ENCODE measurements around the gene IL22RA2. TPM values are rescaled to one million over a fixed set of nuclear protein-coding genes. Genes with fewer than 3 reads are reported as not detected.
A peak's percentile ranks its signal among the peaks of the same experiment; 100 is the strongest.

The IL22RA2 gene
- total RNA-seq, 1 experiment from 2014 or later = not detected

- Mint-ChIP-seq H3K27ac (ENCODE audit: unreplicated experiment) (no peak overlapping the region), H3K36me3 (ENCODE audit: insufficient read depth, unreplicated experiment) (no peaks in the 10 kb centered on the region), H3K27me3 (ENCODE audit: insufficient read depth, unreplicated experiment) (no peaks in the 10 kb centered on the region), H3K4me1 (ENCODE audit: low read depth, unreplicated experiment) (peaks cover 13% of the 10 kb centered on the region), H3K4me3 (ENCODE audit: unreplicated experiment) (no peak overlapping the region), H3K9me3 (ENCODE audit: unreplicated experiment) (peaks cover 9% of the 10 kb centered on the region)
- H3K4me3 ChIP-seq (ENCODE audit: low read depth, low read length) = no peak overlapping the region
- CTCF ChIA-PET = no interaction called here
- TF ChIP-seq CTCF (IDR thresholded peaks at IDR 0.05; ENCODE audit: insufficient read depth in 1 of 2, low read depth in 1 of 2, low read length in 1 of 2, severe bottlenecking in 1 of 2, unreplicated experiment in 1 of 2) = no peak
- H3K36me3 ChIP-seq (ENCODE audit: control insufficient read depth, insufficient read depth, low read length) = no peaks in the 10 kb centered on the region
- no peaks in the 10 kb centered on the region for H3K27me3 ChIP-seq (replicated peaks; ENCODE audit: control insufficient read depth, insufficient read depth, low read length)
- POLR2A ChIA-PET = no interaction called here
- intact Hi-C loops (cut with micrococcal nuclease; ENCODE audit: unreplicated experiment) = no loop called here
- DNase-seq = peak in 1 of 2 experiments; percentile 33
- peaks cover 3% of the 10 kb centered on the region; the same call in 1 of the 2 replicates for H3K9me3 ChIP-seq
- no TSS peak for BruUV-seq (replicated peaks)
- no peaks in the 10 kb centered on the region for H3K4me1 ChIP-seq
Measured at GRCh38 chr6:137148306-137149034, 25.0 kb downstream of the IL22RA2 start.

GRCh38 chr6:137147195-137147594, 26.2 kb downstream of the IL22RA2 start:
- Histone ChIP-seq H3K9me3 (peaks cover 3% of the 10 kb centered on the region; the same call in 1 of the 2 replicates), H3K36me3 (ENCODE audit: control insufficient read depth, insufficient read depth, low read length) (no peaks in the 10 kb centered on the region), H3K4me1 (no peaks in the 10 kb centered on the region), H3K27me3 (replicated peaks; ENCODE audit: control insufficient read depth, insufficient read depth, low read length) (no peaks in the 10 kb centered on the region), H3K4me3 (ENCODE audit: low read depth, low read length) (no peak overlapping the region)
- Mint-ChIP-seq H3K9me3 (ENCODE audit: unreplicated experiment) (no peaks in the 10 kb centered on the region), H3K27me3 (ENCODE audit: insufficient read depth, unreplicated experiment) (no peaks in the 10 kb centered on the region), H3K4me3 (ENCODE audit: unreplicated experiment) (no peak overlapping the region), H3K36me3 (ENCODE audit: insufficient read depth, unreplicated experiment) (no peaks in the 10 kb centered on the region), H3K27ac (ENCODE audit: unreplicated experiment) (no peak overlapping the region), H3K4me1 (ENCODE audit: low read depth, unreplicated experiment) (peaks cover 13% of the 10 kb centered on the region)
- no TSS peak for BruUV-seq (replicated peaks)
- no peak for TF ChIP-seq CTCF (IDR thresholded peaks at IDR 0.05; ENCODE audit: insufficient read depth in 1 of 2, low read depth in 1 of 2, low read length in 1 of 2, severe bottlenecking in 1 of 2, unreplicated experiment in 1 of 2)
- no peak for DNase-seq
- intact Hi-C loops (cut with micrococcal nuclease; ENCODE audit: unreplicated experiment) = no loop called here
- ChIA-PET POLR2A (no interaction called here), CTCF (no interaction called here)

GRCh38 chr6:137146206-137146605, 27.2 kb downstream of the IL22RA2 start:
- no peak overlapping the region for H3K27ac Mint-ChIP-seq (ENCODE audit: unreplicated experiment)
- POLR2A ChIA-PET = no interaction called here
- Histone ChIP-seq H3K36me3 (ENCODE audit: control insufficient read depth, insufficient read depth, low read length) (no peaks in the 10 kb centered on the region), H3K4me3 (ENCODE audit: low read depth, low read length) (no peak overlapping the region), H3K9me3 (peaks cover 3% of the 10 kb centered on the region; the same call in 1 of the 2 replicates), H3K4me1 (no peaks in the 10 kb centered on the region), H3K27me3 (replicated peaks; ENCODE audit: control insufficient read depth, insufficient read depth, low read length) (no peaks in the 10 kb centered on the region)
- no peaks in the 10 kb centered on the region for H3K9me3 Mint-ChIP-seq (ENCODE audit: unreplicated experiment)
- H3K4me3 Mint-ChIP-seq (ENCODE audit: unreplicated experiment) = no peak overlapping the region
- no peak for DNase-seq
- no TSS peak for BruUV-seq (replicated peaks)
- no peaks in the 10 kb centered on the region for H3K36me3 Mint-ChIP-seq (ENCODE audit: insufficient read depth, unreplicated experiment)
- H3K27me3 Mint-ChIP-seq (ENCODE audit: insufficient read depth, unreplicated experiment) = no peaks in the 10 kb centered on the region
- no peak for TF ChIP-seq CTCF (IDR thresholded peaks at IDR 0.05; ENCODE audit: insufficient read depth in 1 of 2, low read depth in 1 of 2, low read length in 1 of 2, severe bottlenecking in 1 of 2, unreplicated experiment in 1 of 2)
- CTCF ChIA-PET = no interaction called here
- intact Hi-C loops (cut with micrococcal nuclease; ENCODE audit: unreplicated experiment) = no loop called here
- H3K4me1 Mint-ChIP-seq (ENCODE audit: low read depth, unreplicated experiment) = peaks cover 13% of the 10 kb centered on the region
